Neural cell (in vitro differentiated cells): ENCODE measurements around the gene PIK3R4. TPM values are rescaled to one million over a fixed set of nuclear protein-coding genes. Genes with fewer than 3 reads are reported as not detected.

Experiments
- H2AFZ ChIP-seq: fragments of 200-600, 300-800 bp; sonication (generic), shearing (Covaris generic); 2 replicates; pipeline ENCODE4 v1.6.0; 2014; ENCODE audit warnings: low read depth, mild to moderate bottlenecking, antibody characterized with exemption, low read length, moderate library complexity
- H3F3A ChIP-seq: fragments of 200-600 bp; shearing (Covaris generic); 2 replicates; pipeline ENCODE4 v1.6.1; 2016; ENCODE audit warnings: mild to moderate bottlenecking, moderate library complexity, mixed read lengths, antibody characterized with exemption, low read length; ENCODE audit not compliant: insufficient read depth, poor library complexity, severe bottlenecking
- H3K27ac ChIP-seq: fragments of 200-600, 300-800 bp; sonication (generic), shearing (Covaris generic); 2 replicates; pipeline ENCODE4 v1.5.1; 2014; ENCODE audit warnings: mild to moderate bottlenecking, low read length, moderate library complexity
- H3K27me3 ChIP-seq: fragments of 300-800, 200-600 bp; sonication (generic), shearing (Covaris generic); 2 replicates; pipeline ENCODE4 v1.6.0; 2014; ENCODE audit warnings: mild to moderate bottlenecking, low read depth, low read length, moderate library complexity; ENCODE audit not compliant: insufficient read depth
- H3K36me3 ChIP-seq: fragments of 300-800, 200-600 bp; sonication (generic), shearing (Covaris generic); 2 replicates; pipeline ENCODE4 v1.5.1; 2014; ENCODE audit warnings: mild to moderate bottlenecking, antibody characterized with exemption, low read length, moderate library complexity; ENCODE audit not compliant: insufficient read depth
- H3K4me2 ChIP-seq: fragments of 300-800, 200-600 bp; sonication (generic), shearing (Covaris generic); 2 replicates; pipeline ENCODE4 v1.6.0; 2014; ENCODE audit warnings: mild to moderate bottlenecking, low read length
- H3K4me3 ChIP-seq: fragments of 300-800, 200-600 bp; sonication (generic), shearing (Covaris generic); 2 replicates; pipeline ENCODE4 v1.5.1; 2014; ENCODE audit warnings: mild to moderate bottlenecking, low read length, moderate library complexity
- H3K79me2 ChIP-seq: fragments of 200-600 bp; shearing (Covaris generic); replicated peaks from 2 replicates; pipeline ENCODE4 v1.6.0; 2014; ENCODE audit warnings: mild to moderate bottlenecking, low read length, moderate library complexity; ENCODE audit not compliant: insufficient read depth
- H3K9ac ChIP-seq: fragments of 300-800, 200-600 bp; sonication (generic), shearing (Covaris generic); 2 replicates; pipeline ENCODE4 v1.6.1; 2016; ENCODE audit warnings: mild to moderate bottlenecking, low read length, mixed read lengths
- H3K9me2 ChIP-seq: fragments of 200-600 bp; shearing (Covaris generic); 2 replicates; pipeline ENCODE4 v1.6.1; 2016; ENCODE audit warnings: mild to moderate bottlenecking, low read length, mixed read lengths; ENCODE audit not compliant: insufficient read depth
- H3K9me3 ChIP-seq: fragments of 200-600, 300-800 bp; sonication (generic), shearing (Covaris generic); 2 replicates; pipeline ENCODE4 v1.6.1; 2016; ENCODE audit warnings: mild to moderate bottlenecking, mixed run types, low read length, moderate library complexity, mixed read lengths
- H4K20me1 ChIP-seq: fragments of 200-600 bp; shearing (Covaris generic); 2 replicates; pipeline ENCODE4 v1.6.1; 2016; ENCODE audit warnings: mild to moderate bottlenecking, mixed run types; ENCODE audit not compliant: insufficient read depth
- EP300 ChIP-seq: fragments of 450-650 bp; conservative IDR thresholded peaks from 2 replicates; pipeline ENCODE4 v1.6.1; 2014; ENCODE audit warnings: antibody characterized with exemption, mild to moderate bottlenecking, moderate library complexity; ENCODE audit not compliant: poor library complexity, severe bottlenecking
- EZH2 ChIP-seq: fragments of 200-600, 300-800 bp; shearing (Covaris generic), sonication (generic); IDR thresholded peaks from 2 replicates; pipeline ENCODE4 v1.6.1; 2014; ENCODE audit warnings: antibody characterized with exemption, low read length, borderline replicate concordance, mild to moderate bottlenecking; ENCODE audit not compliant: insufficient read depth, poor library complexity, severe bottlenecking
- MXI1 ChIP-seq: fragments of 450-650 bp; conservative IDR thresholded peaks from 2 replicates; pipeline ENCODE4 v1.6.1; 2014; ENCODE audit warnings: antibody characterized with exemption, mild to moderate bottlenecking; ENCODE audit not compliant: poor library complexity, severe bottlenecking
- POLR2AphosphoS5 ChIP-seq: IDR thresholded peaks from 2 replicates; pipeline ENCODE4 v1.6.1; 2012
- RAD21 ChIP-seq: fragments of 450-650 bp; conservative IDR thresholded peaks from 2 replicates; pipeline ENCODE4 v1.6.1; 2014; ENCODE audit warnings: antibody characterized with exemption, mild to moderate bottlenecking, moderate library complexity
- SMC3 ChIP-seq: fragments of 450-650 bp; conservative IDR thresholded peaks from 2 replicates; pipeline ENCODE4 v1.6.1; 2014; ENCODE audit warnings: antibody characterized with exemption, mild to moderate bottlenecking, moderate library complexity; ENCODE audit not compliant: poor library complexity
- TAF1 ChIP-seq: IDR thresholded peaks from 2 replicates; pipeline ENCODE4 v1.6.1; 2012; ENCODE audit warnings: low read depth
- polyA plus RNA-seq: library from polyadenylated mRNA; depleted of rRNA; stranded (reverse); fragments of >200 nt; gene quantifications from 2 replicates; pipeline ENCODE4 v1.2.3, GENCODE V29; 2014
- TF ChIP-seq, protein P1 (sequence below): IDR thresholded peaks from 2 replicates; pipeline ENCODE4 v1.6.1; 2012; ENCODE audit warnings: borderline replicate concordance
- TF ChIP-seq, protein P2 (sequence below): fragments of 450-650 bp; IDR thresholded peaks from 2 replicates; pipeline ENCODE4 v1.5.1; 2014; ENCODE audit warnings: antibody characterized with exemption, mild to moderate bottlenecking, moderate library complexity; ENCODE audit not compliant: poor library complexity, severe bottlenecking

The PIK3R4 gene
- polyA plus RNA-seq, 1 donor from 2014 or later = 18.3 TPM

DNA sequence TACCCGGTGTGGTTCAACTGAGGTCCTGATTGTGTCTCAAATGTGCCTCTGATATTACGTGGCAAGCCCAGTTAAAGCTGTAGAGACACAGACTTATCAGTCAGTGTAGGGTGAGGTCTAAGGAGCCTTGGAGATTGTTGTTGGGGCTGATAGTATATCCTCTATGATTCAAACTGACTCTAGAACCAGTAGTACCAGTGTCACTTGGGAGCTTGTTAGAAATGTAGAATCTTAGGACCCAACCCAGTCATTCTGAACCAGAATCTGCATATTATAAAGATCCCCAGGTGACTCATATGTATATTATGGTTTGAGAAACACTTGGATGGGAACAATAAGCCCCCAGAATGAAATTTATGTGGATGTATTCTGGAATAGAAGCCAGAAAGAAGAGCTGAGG lies 83.5 kb downstream of the PIK3R4 start:
- Histone ChIP-seq H3K4me2 (no peak overlapping the region), H2AFZ (no peak overlapping the region), H3K27me3 (no peaks in the 10 kb centered on the region), H3K9me2 (no peaks in the 10 kb centered on the region), H3K9ac (no peak overlapping the region), H4K20me1 (no peaks in the 10 kb centered on the region), H3K36me3 (peaks cover 3% of the 10 kb centered on the region), H3K27ac (no peak overlapping the region), H3K79me2 (no peaks in the 10 kb centered on the region), H3K9me3 (no peaks in the 10 kb centered on the region), H3K4me3 (no peak overlapping the region), H3F3A (no peaks in the 10 kb centered on the region)
- TF ChIP-seq, protein P1, sequence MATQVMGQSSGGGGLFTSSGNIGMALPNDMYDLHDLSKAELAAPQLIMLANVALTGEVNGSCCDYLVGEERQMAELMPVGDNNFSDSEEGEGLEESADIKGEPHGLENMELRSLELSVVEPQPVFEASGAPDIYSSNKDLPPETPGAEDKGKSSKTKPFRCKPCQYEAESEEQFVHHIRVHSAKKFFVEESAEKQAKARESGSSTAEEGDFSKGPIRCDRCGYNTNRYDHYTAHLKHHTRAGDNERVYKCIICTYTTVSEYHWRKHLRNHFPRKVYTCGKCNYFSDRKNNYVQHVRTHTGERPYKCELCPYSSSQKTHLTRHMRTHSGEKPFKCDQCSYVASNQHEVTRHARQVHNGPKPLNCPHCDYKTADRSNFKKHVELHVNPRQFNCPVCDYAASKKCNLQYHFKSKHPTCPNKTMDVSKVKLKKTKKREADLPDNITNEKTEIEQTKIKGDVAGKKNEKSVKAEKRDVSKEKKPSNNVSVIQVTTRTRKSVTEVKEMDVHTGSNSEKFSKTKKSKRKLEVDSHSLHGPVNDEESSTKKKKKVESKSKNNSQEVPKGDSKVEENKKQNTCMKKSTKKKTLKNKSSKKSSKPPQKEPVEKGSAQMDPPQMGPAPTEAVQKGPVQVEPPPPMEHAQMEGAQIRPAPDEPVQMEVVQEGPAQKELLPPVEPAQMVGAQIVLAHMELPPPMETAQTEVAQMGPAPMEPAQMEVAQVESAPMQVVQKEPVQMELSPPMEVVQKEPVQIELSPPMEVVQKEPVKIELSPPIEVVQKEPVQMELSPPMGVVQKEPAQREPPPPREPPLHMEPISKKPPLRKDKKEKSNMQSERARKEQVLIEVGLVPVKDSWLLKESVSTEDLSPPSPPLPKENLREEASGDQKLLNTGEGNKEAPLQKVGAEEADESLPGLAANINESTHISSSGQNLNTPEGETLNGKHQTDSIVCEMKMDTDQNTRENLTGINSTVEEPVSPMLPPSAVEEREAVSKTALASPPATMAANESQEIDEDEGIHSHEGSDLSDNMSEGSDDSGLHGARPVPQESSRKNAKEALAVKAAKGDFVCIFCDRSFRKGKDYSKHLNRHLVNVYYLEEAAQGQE = no peak
- TF ChIP-seq EZH2 (no peak), TAF1 (no peak), POLR2AphosphoS5 (no peak), RAD21 (no peak), EP300 (no peak), MXI1 (no peak)
- TF ChIP-seq, protein P2, sequence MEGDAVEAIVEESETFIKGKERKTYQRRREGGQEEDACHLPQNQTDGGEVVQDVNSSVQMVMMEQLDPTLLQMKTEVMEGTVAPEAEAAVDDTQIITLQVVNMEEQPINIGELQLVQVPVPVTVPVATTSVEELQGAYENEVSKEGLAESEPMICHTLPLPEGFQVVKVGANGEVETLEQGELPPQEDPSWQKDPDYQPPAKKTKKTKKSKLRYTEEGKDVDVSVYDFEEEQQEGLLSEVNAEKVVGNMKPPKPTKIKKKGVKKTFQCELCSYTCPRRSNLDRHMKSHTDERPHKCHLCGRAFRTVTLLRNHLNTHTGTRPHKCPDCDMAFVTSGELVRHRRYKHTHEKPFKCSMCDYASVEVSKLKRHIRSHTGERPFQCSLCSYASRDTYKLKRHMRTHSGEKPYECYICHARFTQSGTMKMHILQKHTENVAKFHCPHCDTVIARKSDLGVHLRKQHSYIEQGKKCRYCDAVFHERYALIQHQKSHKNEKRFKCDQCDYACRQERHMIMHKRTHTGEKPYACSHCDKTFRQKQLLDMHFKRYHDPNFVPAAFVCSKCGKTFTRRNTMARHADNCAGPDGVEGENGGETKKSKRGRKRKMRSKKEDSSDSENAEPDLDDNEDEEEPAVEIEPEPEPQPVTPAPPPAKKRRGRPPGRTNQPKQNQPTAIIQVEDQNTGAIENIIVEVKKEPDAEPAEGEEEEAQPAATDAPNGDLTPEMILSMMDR = no peak

DNA sequence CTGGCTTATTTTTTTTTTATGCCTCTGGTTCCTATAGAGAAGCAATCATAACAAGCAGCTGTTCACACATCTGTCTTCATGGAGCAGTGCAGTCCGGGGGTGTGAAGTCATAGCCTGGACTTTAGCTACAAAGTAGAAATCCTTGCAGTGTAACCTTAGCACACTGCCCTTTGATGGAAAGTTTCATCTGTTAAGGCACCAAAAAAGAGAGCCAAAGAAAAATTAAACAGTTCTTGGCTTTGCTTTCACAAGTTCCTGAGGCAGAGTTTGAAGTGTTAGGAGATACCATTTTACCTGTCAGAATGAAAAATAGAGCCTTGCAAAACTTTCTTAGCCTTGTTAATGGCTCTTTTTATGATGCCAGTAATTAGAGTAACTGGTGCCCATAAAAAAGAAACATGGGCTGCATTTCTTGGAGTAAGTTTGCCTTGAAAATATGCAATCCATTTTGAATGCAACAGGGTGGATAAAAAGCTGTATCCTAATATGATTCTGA lies 84.1 kb downstream of the PIK3R4 start:
- Histone ChIP-seq H3K27me3 (no peaks in the 10 kb centered on the region), H3K9me3 (no peaks in the 10 kb centered on the region), H3K36me3 (peaks cover 3% of the 10 kb centered on the region), H3F3A (no peaks in the 10 kb centered on the region), H3K9ac (no peak overlapping the region), H3K4me3 (no peak overlapping the region), H2AFZ (no peak overlapping the region), H4K20me1 (no peaks in the 10 kb centered on the region), H3K4me2 (no peak overlapping the region), H3K27ac (no peak overlapping the region), H3K79me2 (no peaks in the 10 kb centered on the region), H3K9me2 (no peaks in the 10 kb centered on the region)
- TF ChIP-seq SMC3 (no peak), EP300 (no peak), MXI1 (no peak), TAF1 (no peak), EZH2 (no peak), RAD21 (no peak), POLR2AphosphoS5 (no peak)
- TF ChIP-seq, protein P2 = no peak
- TF ChIP-seq, protein P1 = no peak
